Measurements from ENCODE around the gene ARHGAP44.

GRCh38 chr17:12857592-12857991 is 68.3 kb downstream of the ARHGAP44 start:
- TF ChIP-seq POLR2A (IDR thresholded peaks at IDR 0.05), result no peak
- no peak for TF ChIP-seq CTCF (IDR thresholded peaks at IDR 0.05)

Data from thyroid gland (tissue), 4 donors.